Adrenal gland (tissue), 12 donors: Measurements from ENCODE around the gene MICB. TPM values are rescaled to one million over a fixed set of nuclear protein-coding genes. Genes with fewer than 3 reads are reported as not detected.
A peak's percentile ranks its signal among the peaks of the same experiment; 100 is the strongest.

Source experiments
- DNase-seq, 7 donors: peaks; one replicate each; pipeline ENCODE4 v3.0.0-alpha.2; 2019 to 2020
- H3K27ac ChIP-seq, 5 donors: fragments of 200-600 bp; sonication (generic) in 4 of 5; 1 replicate in 3 of 5; 2 replicates in 2 of 5; pipeline versions ENCODE4 v1.5.1 to v1.8.0; 2016 to 2020; ENCODE audit warnings: mild to moderate bottlenecking in 1 of 5
- H3K27me3 ChIP-seq: fragments of 200-600 bp; 2 replicates; pipeline ENCODE4 v1.8.0; 2021
- H3K36me3 ChIP-seq, 2 donors: fragments of 200-600 bp; replicated peaks in 1 of 2; 1 replicate in 1 of 2; 2 replicates in 1 of 2; pipeline versions ENCODE4 v1.5.1 to v1.8.0; 2018 to 2022
- H3K4me1 ChIP-seq, 2 donors: fragments of 200-600 bp; replicated peaks in 1 of 2; 1 replicate in 1 of 2; 2 replicates in 1 of 2; pipeline versions ENCODE4 v1.5.1 to v1.8.0; 2018 to 2021
- H3K4me3 ChIP-seq, 4 donors: fragments of 200-600 bp; sonication (generic) in 3 of 4; one replicate each; pipeline ENCODE4 v1.5.1; 2016 to 2018
- H3K9me3 ChIP-seq, 3 donors: fragments of 200-600 bp; sonication (generic) in 1 of 3; replicated peaks in 1 of 3; 1 replicate in 2 of 3; 2 replicates in 1 of 3; pipeline versions ENCODE4 v1.5.1 to v1.8.0; 2016 to 2021
- POLR2A ChIP-seq, 2 donors: fragments of 450-650 bp; IDR thresholded peaks; one replicate each; pipeline ENCODE4 v1.6.1; 2017; ENCODE audit warnings: antibody characterized with exemption in 2 of 2, mild to moderate bottlenecking in 2 of 2, moderate library complexity in 1 of 2
- intact Hi-C, 2 donors: fragments of 100-400 bp; cut with DNase I; formaldehyde crosslinking; loops; one replicate each; pipeline versions ENCODE4 v1.14.1 to v1.15.0; 2022 to 2023
- polyA plus RNA-seq, 3 donors: library from polyadenylated mRNA; stranded (reverse); fragments of 200-250 nt in 2 of 3; fragments of 350-450 nt in 1 of 3; fragmentation: Illumina TruSeq in 1 of 3; extraction: RNeasy Lipid Tissue Mini Kit (QIAGEN cat#74804) in 1 of 3; gene quantifications; one replicate each; pipeline ENCODE4 v1.2.3, GENCODE V29; 2013 to 2014
- small RNA-seq, 2 donors: library from RNA; depleted of rRNA; stranded (forward); fragments of <200 nt; gene quantifications; one replicate each; pipeline ENCODE3, GENCODE V24; 2016
- total RNA-seq, 9 donors: library from RNA; depleted of rRNA in 4 of 9; stranded (reverse); fragments of >200 nt in 4 of 9; fragments of 120-200 nt in 1 of 9; fragmentation: NEBNext Ultra II Directional in 1 of 9; extraction: Animal tissue kit (Norgen Biotek cat#: 25700) in 1 of 9; gene quantifications; one replicate each; pipeline versions ENCODE4 v1.1.0 to v1.2.4, GENCODE V29; 2013 to 2023
- TF ChIP-seq, protein P1 (sequence below), 6 experiments: fragments of 450-650 bp in 4 of 6; fragments of 200-600 bp in 2 of 6; sonication (generic) in 1 of 6; IDR thresholded peaks; 1 replicate in 5 of 6; 2 replicates in 1 of 6; pipeline versions ENCODE4 v1.5.1 to v1.8.0; 2016 to 2021; ENCODE audit warnings: antibody characterized with exemption in 6 of 6, mild to moderate bottlenecking in 2 of 6, moderate library complexity in 1 of 6
- donor health status: healthy with polysubstance abuse.
- donor health status: Bipolar disorder and iron deficiency.
- donor health status: DM: yes; HTN: yes; CAD: no.
- donor health status: DM: no; HTN: no; CAD: no.
- donor health status: DM: no; HTN: no; CAD: no.
- donor health status: DM: yes; HTN: yes; CAD: no.

Gene MICB
- total and polyA plus RNA-seq, 12 donors: 0.57 to 3.3 (median 2.9) TPM

DNA sequence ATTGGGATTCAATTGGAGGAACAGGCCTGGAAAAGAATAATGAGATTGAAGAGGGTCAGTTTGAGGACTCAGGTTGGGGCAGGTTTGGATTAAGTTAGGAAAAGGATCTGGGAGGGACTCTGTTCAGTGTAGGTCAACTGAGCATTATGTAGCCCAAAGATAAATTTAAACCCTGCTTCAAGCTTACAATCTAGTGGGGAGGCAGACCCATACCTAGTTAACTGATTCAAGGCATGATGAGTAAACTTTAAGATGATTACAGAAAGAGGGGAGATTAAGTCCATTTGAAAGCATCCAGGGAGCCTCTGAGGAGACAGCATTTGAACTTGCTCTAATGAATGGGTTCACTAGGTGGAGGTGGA is 62.7 kb downstream of the MICB start:
- Histone ChIP-seq H3K27me3 (no peaks in the 10 kb centered on the region), H3K36me3 (peaks cover 0 to 33% of the 10 kb centered on the region in 2 donors), H3K27ac (peak overlapping the region in 3 of 5 donors; percentile 26 to 76 (median 69)), H3K9me3 (no peaks in the 10 kb centered on the region), H3K4me3 (no peak overlapping the region), H3K4me1 (peaks cover 16 to 33% of the 10 kb centered on the region in 2 donors)
- no peak for DNase-seq
- intact Hi-C loops: no loop called here
- TF ChIP-seq POLR2A (IDR thresholded peaks at IDR 0.05): no peak
- TF ChIP-seq, protein P1, sequence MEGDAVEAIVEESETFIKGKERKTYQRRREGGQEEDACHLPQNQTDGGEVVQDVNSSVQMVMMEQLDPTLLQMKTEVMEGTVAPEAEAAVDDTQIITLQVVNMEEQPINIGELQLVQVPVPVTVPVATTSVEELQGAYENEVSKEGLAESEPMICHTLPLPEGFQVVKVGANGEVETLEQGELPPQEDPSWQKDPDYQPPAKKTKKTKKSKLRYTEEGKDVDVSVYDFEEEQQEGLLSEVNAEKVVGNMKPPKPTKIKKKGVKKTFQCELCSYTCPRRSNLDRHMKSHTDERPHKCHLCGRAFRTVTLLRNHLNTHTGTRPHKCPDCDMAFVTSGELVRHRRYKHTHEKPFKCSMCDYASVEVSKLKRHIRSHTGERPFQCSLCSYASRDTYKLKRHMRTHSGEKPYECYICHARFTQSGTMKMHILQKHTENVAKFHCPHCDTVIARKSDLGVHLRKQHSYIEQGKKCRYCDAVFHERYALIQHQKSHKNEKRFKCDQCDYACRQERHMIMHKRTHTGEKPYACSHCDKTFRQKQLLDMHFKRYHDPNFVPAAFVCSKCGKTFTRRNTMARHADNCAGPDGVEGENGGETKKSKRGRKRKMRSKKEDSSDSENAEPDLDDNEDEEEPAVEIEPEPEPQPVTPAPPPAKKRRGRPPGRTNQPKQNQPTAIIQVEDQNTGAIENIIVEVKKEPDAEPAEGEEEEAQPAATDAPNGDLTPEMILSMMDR (IDR thresholded peaks at IDR 0.05): no peak

Small RNA genes lying within 50 kb of the gene (small RNA-seq; reads per million reads assigned to genes)
- 0 reads per million in 2 donors for gene AL663061.1
- 0 reads per million in 2 donors for gene RF00019
- gene SNORD117: 193 to 247 reads per million in 2 donors
- gene SNORD84: 0 reads per million in 2 donors

Other genes with a start within 250 kb of the MICB start
- 1,000 to 10,000 TPM in 1 of 9 donors, 100 to 1,000 TPM in 8; 214 to 1,851 (median 684) TPM for gene HLA-C, start 226.1 kb upstream of the MICB start, total RNA-seq
- gene HLA-C, start 226.1 kb upstream of the MICB start, polyA plus RNA-seq: 100 to 1,000 TPM; 157 to 323 (median 297) TPM
- 1,000 to 10,000 TPM in 8 of 9 donors, 100 to 1,000 TPM in 1; 248 to 3,150 (median 1,269) TPM for gene HLA-B, start 141.0 kb upstream of the MICB start, total RNA-seq
- 1,000 to 10,000 TPM in 1 of 3 donors, 100 to 1,000 TPM in 2; 615 to 1,099 (median 618) TPM for gene HLA-B, start 141.0 kb upstream of the MICB start, polyA plus RNA-seq
- gene MICA, start 94.5 kb upstream of the MICB start, total RNA-seq: 10 to 100 TPM; 12.2 to 58.7 (median 29.1) TPM
- 10 to 100 TPM; 36.0 to 66.0 (median 45.6) TPM for gene MICA, start 94.5 kb upstream of the MICB start, polyA plus RNA-seq
- gene MCCD1, start 30.8 kb downstream of the MICB start, total RNA-seq: not detected
- not detected for gene MCCD1, start 30.8 kb downstream of the MICB start, polyA plus RNA-seq
- gene DDX39B, start 43.9 kb downstream of the MICB start, total RNA-seq: 100 to 1,000 TPM; 155 to 345 (median 287) TPM
- 100 to 1,000 TPM; 167 to 969 (median 968) TPM for gene DDX39B, start 43.9 kb downstream of the MICB start, polyA plus RNA-seq
- 1 to 10 TPM in 7 of 9 donors, under 1 TPM in 2; 0.87 to 4.8 (median 2.8) TPM for gene ATP6V1G2, start 48.5 kb downstream of the MICB start, total RNA-seq
- 1 to 10 TPM; 2.8 to 6.6 (median 5.6) TPM for gene ATP6V1G2, start 48.5 kb downstream of the MICB start, polyA plus RNA-seq
- gene NFKBIL1, start 49.5 kb downstream of the MICB start, total RNA-seq: 10 to 100 TPM; 15.1 to 33.6 (median 27.9) TPM
- gene NFKBIL1, start 49.5 kb downstream of the MICB start, polyA plus RNA-seq: 10 to 100 TPM in 2 of 3 donors, 1 to 10 TPM in 1; 5.0 to 46.2 (median 27.6) TPM
- 1 to 10 TPM in 2 of 9 donors, not detected in 7; 1.2 to 1.4 TPM for gene LTA, start 74.1 kb downstream of the MICB start, total RNA-seq
- under 1 TPM in 2 of 3 donors, not detected in 1; 0.20 to 0.72 TPM for gene LTA, start 74.1 kb downstream of the MICB start, polyA plus RNA-seq
- 1 to 10 TPM in 5 of 9 donors, under 1 TPM in 3, not detected in 1; 0.33 to 3.2 (median 1.2) TPM for gene TNF, start 77.4 kb downstream of the MICB start, total RNA-seq
- gene TNF, start 77.4 kb downstream of the MICB start, polyA plus RNA-seq: 1 to 10 TPM in 1 of 3 donors, under 1 TPM in 2; 0.22 to 1.0 (median 0.81) TPM
- 1 to 10 TPM in 3 of 9 donors, under 1 TPM in 3, not detected in 3; 0.35 to 4.3 (median 0.95) TPM for gene LTB, start 84.3 kb downstream of the MICB start, total RNA-seq
- 1 to 10 TPM in 2 of 3 donors, under 1 TPM in 1; 0.31 to 6.7 (median 4.8) TPM for gene LTB, start 84.3 kb downstream of the MICB start, polyA plus RNA-seq
- 10 to 100 TPM in 8 of 9 donors, 1 to 10 TPM in 1; 5.8 to 29.0 (median 16.9) TPM for gene LST1, start 88.1 kb downstream of the MICB start, total RNA-seq
- 10 to 100 TPM in 2 of 3 donors, 1 to 10 TPM in 1; 9.7 to 67.8 (median 49.2) TPM for gene LST1, start 88.1 kb downstream of the MICB start, polyA plus RNA-seq
- gene NCR3, start 94.9 kb downstream of the MICB start, total RNA-seq: under 1 TPM in 1 of 9 donors, not detected in 8; 0.46 TPM
- under 1 TPM in 2 of 3 donors, not detected in 1; 0.10 to 0.24 TPM for gene NCR3, start 94.9 kb downstream of the MICB start, polyA plus RNA-seq
- gene AIF1, start 117.1 kb downstream of the MICB start, total RNA-seq: 100 to 1,000 TPM in 1 of 9 donors, 10 to 100 TPM in 8; 15.3 to 104 (median 64.7) TPM
- 10 to 100 TPM; 61.4 to 81.6 (median 73.0) TPM for gene AIF1, start 117.1 kb downstream of the MICB start, polyA plus RNA-seq
- gene PRRC2A, start 122.6 kb downstream of the MICB start, total RNA-seq: 100 to 1,000 TPM in 5 of 9 donors, 10 to 100 TPM in 4; 31.9 to 198 (median 103) TPM
- gene PRRC2A, start 122.6 kb downstream of the MICB start, polyA plus RNA-seq: 100 to 1,000 TPM in 2 of 3 donors, 10 to 100 TPM in 1; 55.6 to 419 (median 330) TPM
- 100 to 1,000 TPM; 113 to 336 (median 299) TPM for gene BAG6, start 154.5 kb downstream of the MICB start, total RNA-seq
- 100 to 1,000 TPM; 170 to 799 (median 668) TPM for gene BAG6, start 154.5 kb downstream of the MICB start, polyA plus RNA-seq
- 1 to 10 TPM in 8 of 9 donors, not detected in 1; 2.3 to 4.7 (median 3.7) TPM for gene APOM, start 157.7 kb downstream of the MICB start, total RNA-seq
- gene APOM, start 157.7 kb downstream of the MICB start, polyA plus RNA-seq: 10 to 100 TPM in 2 of 3 donors, 1 to 10 TPM in 1; 6.4 to 18.2 (median 10.7) TPM
- 10 to 100 TPM; 23.8 to 37.0 (median 27.2) TPM for gene C6orf47, start 162.6 kb downstream of the MICB start, total RNA-seq
- 10 to 100 TPM; 17.9 to 23.6 (median 20.0) TPM for gene C6orf47, start 162.6 kb downstream of the MICB start, polyA plus RNA-seq
- gene GPANK1, start 166.9 kb downstream of the MICB start, total RNA-seq: 10 to 100 TPM; 10.2 to 61.2 (median 16.9) TPM
- gene GPANK1, start 166.9 kb downstream of the MICB start, polyA plus RNA-seq: 10 to 100 TPM in 2 of 3 donors, 1 to 10 TPM in 1; 7.4 to 18.3 (median 17.6) TPM
- 100 to 1,000 TPM; 142 to 324 (median 177) TPM for gene CSNK2B, start 167.9 kb downstream of the MICB start, total RNA-seq
- 100 to 1,000 TPM; 171 to 239 (median 236) TPM for gene CSNK2B, start 167.9 kb downstream of the MICB start, polyA plus RNA-seq
- gene LY6G5B, start 171.8 kb downstream of the MICB start, total RNA-seq: 10 to 100 TPM in 1 of 9 donors, 1 to 10 TPM in 6, under 1 TPM in 2; 0.48 to 13.3 (median 3.4) TPM
- gene LY6G5B, start 171.8 kb downstream of the MICB start, polyA plus RNA-seq: 10 to 100 TPM in 1 of 3 donors, 1 to 10 TPM in 2; 4.2 to 13.4 (median 8.1) TPM
- gene LY6G5C, start 182.9 kb downstream of the MICB start, total RNA-seq: 1 to 10 TPM in 5 of 9 donors, under 1 TPM in 3, not detected in 1; 0.39 to 2.5 (median 1.8) TPM
- 1 to 10 TPM in 2 of 3 donors, under 1 TPM in 1; 0.75 to 3.6 (median 3.1) TPM for gene LY6G5C, start 182.9 kb downstream of the MICB start, polyA plus RNA-seq
- 10 to 100 TPM; 48.0 to 64.4 (median 54.9) TPM for gene ABHD16A, start 205.2 kb downstream of the MICB start, total RNA-seq
- gene ABHD16A, start 205.2 kb downstream of the MICB start, polyA plus RNA-seq: 10 to 100 TPM; 38.7 to 73.1 (median 62.9) TPM
- gene LY6G6F, start 208.7 kb downstream of the MICB start, total RNA-seq: under 1 TPM in 1 of 9 donors, not detected in 8; 0.44 TPM
- gene LY6G6F, start 208.7 kb downstream of the MICB start, polyA plus RNA-seq: not detected
- gene LY6G6D, start 217.2 kb downstream of the MICB start, total RNA-seq: not detected
- gene LY6G6D, start 217.2 kb downstream of the MICB start, polyA plus RNA-seq: not detected
- gene LY6G6C, start 223.6 kb downstream of the MICB start, total RNA-seq: not detected
- not detected for gene LY6G6C, start 223.6 kb downstream of the MICB start, polyA plus RNA-seq
- gene MPIG6B, start 225.2 kb downstream of the MICB start, total RNA-seq: under 1 TPM in 2 of 9 donors, not detected in 7; 0.22 to 0.65 TPM
- under 1 TPM in 2 of 3 donors, not detected in 1; 0.07 to 0.08 TPM for gene MPIG6B, start 225.2 kb downstream of the MICB start, polyA plus RNA-seq
- 10 to 100 TPM; 21.1 to 52.7 (median 31.5) TPM for gene DDAH2, start 231.2 kb downstream of the MICB start, total RNA-seq
- gene DDAH2, start 231.2 kb downstream of the MICB start, polyA plus RNA-seq: 100 to 1,000 TPM in 2 of 3 donors, 1 to 10 TPM in 1; 6.4 to 202 (median 138) TPM
- gene CLIC1, start 238.4 kb downstream of the MICB start, total RNA-seq: 100 to 1,000 TPM; 176 to 426 (median 217) TPM
- gene CLIC1, start 238.4 kb downstream of the MICB start, polyA plus RNA-seq: 100 to 1,000 TPM; 109 to 252 (median 146) TPM
- 10 to 100 TPM in 3 of 9 donors, 1 to 10 TPM in 6; 3.0 to 16.7 (median 5.9) TPM for gene MSH5, start 241.9 kb downstream of the MICB start, total RNA-seq
- gene MSH5, start 241.9 kb downstream of the MICB start, polyA plus RNA-seq: 10 to 100 TPM in 2 of 3 donors, 1 to 10 TPM in 1; 3.6 to 24.5 (median 16.8) TPM